IPS-18a (cell line): Measurements from ENCODE around the gene DHX9.
"Not testable (repeated sequence)": the region's sequence is repeated elsewhere in the genome, so short reads cannot be mapped to it uniquely, and the experiment has no call there.

Source experiments
- H3K27ac ChIP-seq: one replicate; pipeline ENCODE4 v1.5.1; 2013; ENCODE audit warnings: low read length
- H3K27me3 ChIP-seq: one replicate; pipeline ENCODE4 v1.6.1; 2013; ENCODE audit warnings: mild to moderate bottlenecking, low read length; ENCODE audit not compliant: control insufficient read depth, insufficient read depth
- H3K36me3 ChIP-seq: one replicate; pipeline ENCODE4 v1.6.1; 2013; ENCODE audit warnings: low read depth, low read length; ENCODE audit not compliant: control insufficient read depth
- H3K4me1 ChIP-seq: one replicate; pipeline ENCODE4 v1.6.1; 2013; ENCODE audit warnings: low read depth, low read length; ENCODE audit not compliant: control insufficient read depth
- H3K4me3 ChIP-seq: one replicate; pipeline ENCODE4 v1.5.1; 2013; ENCODE audit warnings: low read length
- H3K9ac ChIP-seq: one replicate; pipeline ENCODE4 v1.6.1; 2013; ENCODE audit warnings: mild to moderate bottlenecking, low read length, moderate library complexity
- H3K9me3 ChIP-seq: one replicate; pipeline ENCODE4 v1.6.1; 2013; ENCODE audit warnings: low read depth, low read length; ENCODE audit not compliant: control insufficient read depth

DHX9 gene

DNA sequence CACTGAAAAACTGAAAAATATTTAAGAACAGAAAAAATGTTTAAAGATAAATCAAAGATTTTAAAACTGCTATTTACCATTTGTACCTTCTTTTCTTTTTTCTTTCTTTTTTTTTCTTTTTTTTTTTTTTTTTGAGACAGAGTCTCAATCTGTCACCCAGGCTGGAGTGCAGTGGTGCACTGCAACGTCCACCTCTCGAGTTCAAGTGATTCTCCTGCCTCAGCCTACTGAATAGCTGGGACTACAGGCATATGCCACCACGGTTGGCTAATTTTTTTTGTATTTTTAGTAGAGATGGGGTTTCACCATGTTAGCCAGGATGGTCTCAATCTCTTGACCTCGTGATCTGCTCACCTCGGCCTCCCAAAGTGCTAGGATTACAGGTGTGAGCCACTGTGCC is 62.8 kb downstream of the DHX9 start:
- H3K4me3 ChIP-seq, H3K36me3 ChIP-seq, H3K9me3 ChIP-seq, H3K9ac ChIP-seq, H3K27ac ChIP-seq, H3K27me3 ChIP-seq, H3K4me1 ChIP-seq: not testable (repeated sequence)

DNA sequence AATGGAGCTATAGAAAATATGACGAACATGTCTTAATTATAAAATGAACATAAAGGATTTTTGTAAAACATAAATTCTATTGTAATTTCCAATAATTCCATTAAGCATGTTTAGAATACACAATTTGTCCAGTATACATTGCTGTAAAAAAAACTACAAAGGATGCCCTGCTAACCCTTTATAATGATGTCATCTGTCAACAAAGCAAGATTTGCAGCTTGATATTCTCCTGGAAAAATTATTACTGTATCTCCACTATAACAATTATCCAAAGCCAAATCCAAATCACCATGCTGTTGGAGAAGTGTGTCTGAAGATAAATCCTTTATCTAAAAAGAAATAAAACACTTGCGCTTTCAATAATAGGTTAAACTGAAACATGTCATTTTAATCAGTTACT is 66.2 kb downstream of the DHX9 start:
- Histone ChIP-seq H3K9me3 (no peaks in the 10 kb centered on the region), H3K4me1 (peaks cover 7% of the 10 kb centered on the region), H3K4me3 (no peak overlapping the region), H3K27ac (no peak overlapping the region), H3K36me3 (no peaks in the 10 kb centered on the region), H3K9ac (no peak overlapping the region), H3K27me3 (no peaks in the 10 kb centered on the region)

DNA sequence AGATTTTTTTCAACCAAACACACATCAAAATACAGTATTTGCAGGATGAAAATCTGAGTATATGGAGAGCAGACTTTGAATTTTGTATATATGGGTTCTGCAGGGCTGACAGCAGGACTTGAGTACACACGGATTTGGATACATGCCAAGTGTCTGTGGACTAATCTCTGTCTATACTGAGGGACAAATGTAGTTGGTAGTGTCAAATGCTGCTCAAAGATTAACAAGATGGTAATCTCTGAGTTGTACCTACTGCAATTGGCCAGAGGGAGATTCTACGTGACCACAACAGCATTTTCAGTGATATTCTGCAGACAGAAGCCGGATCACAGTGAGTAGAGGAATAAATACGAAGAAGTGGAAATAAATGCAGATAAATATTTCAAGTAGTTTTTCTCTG is 70.4 kb downstream of the DHX9 start:
- Histone ChIP-seq H3K36me3 (no peaks in the 10 kb centered on the region), H3K9me3 (no peaks in the 10 kb centered on the region), H3K27me3 (no peaks in the 10 kb centered on the region), H3K4me3 (no peak overlapping the region), H3K9ac (no peak overlapping the region), H3K27ac (no peak overlapping the region), H3K4me1 (peaks cover 10% of the 10 kb centered on the region)

DNA sequence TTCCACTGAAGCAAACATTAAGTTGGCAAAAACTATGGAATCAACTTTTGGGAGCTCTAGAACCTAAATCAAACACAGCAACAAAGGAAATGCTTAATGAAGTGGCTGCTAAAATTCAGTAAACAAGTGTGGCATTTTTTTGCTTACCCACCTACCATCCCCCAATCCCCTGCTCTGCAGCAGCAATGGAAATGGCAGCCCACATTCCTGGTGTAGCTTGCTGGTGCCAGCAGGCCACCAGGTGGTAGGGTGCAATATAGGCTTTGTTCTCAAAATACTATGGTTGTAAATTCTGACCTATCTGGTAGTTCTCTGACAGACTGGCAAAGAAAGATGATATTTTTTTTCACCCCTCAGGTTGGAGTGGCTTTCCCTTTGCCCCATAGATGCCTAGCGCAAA is 71.0 kb downstream of the DHX9 start:
- peak overlapping the region; percentile 24 for H3K27ac ChIP-seq

DNA sequence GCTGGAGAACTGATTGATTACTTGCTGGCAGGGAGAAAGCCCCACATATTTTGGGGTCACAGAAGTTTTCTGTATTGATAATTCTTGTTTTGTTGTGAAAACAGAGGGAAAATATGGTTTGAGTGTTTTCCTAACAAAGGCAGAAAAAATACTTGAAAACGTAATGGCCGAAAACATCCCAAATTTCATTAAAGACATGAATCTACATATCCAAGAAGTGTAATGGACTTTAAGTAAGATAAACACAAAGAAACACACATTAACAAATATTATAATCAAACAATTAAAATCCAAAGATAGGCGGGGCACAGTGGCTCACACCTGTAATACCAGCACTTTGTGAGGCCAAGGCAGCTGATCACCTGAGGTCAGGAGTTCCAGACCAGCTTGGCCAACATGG is 74.3 kb downstream of the DHX9 start:
- H3K4me1 ChIP-seq: peaks cover 10% of the 10 kb centered on the region
- H3K4me3 ChIP-seq: no peak overlapping the region
- H3K9me3 ChIP-seq: no peaks in the 10 kb centered on the region
- no peaks in the 10 kb centered on the region for H3K36me3 ChIP-seq
- H3K27me3 ChIP-seq: no peaks in the 10 kb centered on the region
- H3K9ac ChIP-seq: no peak overlapping the region
- H3K27ac ChIP-seq: no peak overlapping the region

More for the DNA sequence above, 71.0 kb downstream of the DHX9 start:
- peaks cover 10% of the 10 kb centered on the region for H3K4me1 ChIP-seq
- H3K9ac ChIP-seq: no peak overlapping the region
- no peaks in the 10 kb centered on the region for H3K36me3 ChIP-seq
- no peaks in the 10 kb centered on the region for H3K9me3 ChIP-seq
- no peaks in the 10 kb centered on the region for H3K27me3 ChIP-seq
- no peak overlapping the region for H3K4me3 ChIP-seq

DNA sequence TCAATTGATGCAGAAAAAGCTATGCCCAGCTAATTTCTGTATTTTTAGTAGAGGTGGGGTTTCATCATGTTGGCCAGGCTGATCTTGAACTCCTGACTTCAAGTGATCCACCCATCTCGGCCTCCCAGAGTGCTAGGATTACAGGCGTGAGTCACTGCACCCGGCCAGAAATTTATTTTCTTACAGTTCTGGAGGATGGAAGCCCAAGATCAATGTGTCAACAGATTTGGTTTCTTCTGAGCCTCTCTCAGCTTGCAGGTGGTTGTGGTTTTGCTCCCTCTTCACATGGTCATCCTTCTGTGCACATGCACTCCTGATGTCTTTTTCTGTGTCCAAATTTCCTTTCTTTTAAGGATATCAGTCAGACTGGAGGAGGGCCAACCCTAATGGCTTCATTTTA is 78.2 kb downstream of the DHX9 start:
- Histone ChIP-seq H3K27ac (no peak overlapping the region), H3K9ac (no peak overlapping the region), H3K4me3 (no peak overlapping the region), H3K4me1 (no peaks in the 10 kb centered on the region), H3K36me3 (no peaks in the 10 kb centered on the region), H3K27me3 (no peaks in the 10 kb centered on the region), H3K9me3 (no peaks in the 10 kb centered on the region)

DNA sequence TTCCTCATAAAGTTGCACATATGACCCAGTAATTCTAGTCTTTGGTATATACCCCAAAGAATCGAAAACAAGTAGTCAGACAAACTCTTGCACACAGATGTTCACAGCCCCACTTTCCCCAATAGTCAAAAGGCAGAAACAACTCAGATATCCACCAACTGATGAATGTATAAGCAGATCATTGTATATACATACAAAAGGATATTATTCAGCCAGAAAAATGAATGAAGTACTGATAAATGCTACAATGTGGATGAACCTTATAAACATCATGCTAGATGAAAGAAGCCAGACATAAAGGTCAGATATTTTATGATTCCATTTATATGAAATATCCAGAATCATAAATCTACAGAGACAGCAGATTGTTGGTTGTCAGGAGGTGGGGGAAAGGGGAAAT is 86.5 kb downstream of the DHX9 start:
- no peaks in the 10 kb centered on the region for H3K4me1 ChIP-seq
- H3K36me3 ChIP-seq: no peaks in the 10 kb centered on the region
- no peaks in the 10 kb centered on the region for H3K9me3 ChIP-seq
- no peak overlapping the region for H3K27ac ChIP-seq
- H3K4me3 ChIP-seq: no peak overlapping the region
- H3K9ac ChIP-seq: no peak overlapping the region
- no peaks in the 10 kb centered on the region for H3K27me3 ChIP-seq

DNA sequence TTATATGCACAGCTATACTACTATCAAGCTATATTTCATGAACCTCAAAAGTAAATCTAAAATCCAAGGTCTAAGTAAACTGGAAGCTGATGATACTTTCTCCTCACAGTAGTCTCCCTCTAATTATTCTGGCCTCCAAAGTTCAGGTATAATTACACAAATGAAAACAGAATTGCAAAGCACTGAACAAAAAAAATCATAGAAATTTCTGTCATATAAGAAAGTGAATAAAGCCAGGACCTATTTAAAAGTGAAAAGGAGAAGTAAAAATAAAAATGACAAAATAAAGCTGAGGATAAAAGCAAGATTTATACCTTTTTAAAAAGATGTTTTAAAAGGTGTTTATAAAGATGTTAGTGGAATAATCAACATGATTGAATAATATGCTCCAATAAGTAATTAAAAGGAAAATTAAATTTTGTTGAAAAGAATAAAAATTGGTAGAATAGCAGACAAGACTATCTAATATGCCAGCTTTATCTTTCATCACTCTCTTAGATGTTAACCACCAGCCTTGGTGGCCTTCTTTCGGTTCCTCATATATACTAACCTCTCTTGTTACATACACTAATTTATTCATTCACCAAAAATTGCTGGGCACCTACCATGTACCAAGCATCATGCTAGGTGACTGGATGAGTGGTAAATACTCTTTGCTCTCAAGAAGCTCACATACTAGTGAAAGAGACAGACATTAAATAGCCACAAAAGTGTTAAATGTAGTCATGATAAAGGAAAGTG is 88.7 kb downstream of the DHX9 start:
- H3K36me3 ChIP-seq: no peaks in the 10 kb centered on the region
- H3K4me3 ChIP-seq: no peak overlapping the region
- H3K4me1 ChIP-seq: no peaks in the 10 kb centered on the region
- H3K9me3 ChIP-seq: no peaks in the 10 kb centered on the region
- no peak overlapping the region for H3K27ac ChIP-seq
- H3K27me3 ChIP-seq: no peaks in the 10 kb centered on the region
- H3K9ac ChIP-seq: no peak overlapping the region

DNA sequence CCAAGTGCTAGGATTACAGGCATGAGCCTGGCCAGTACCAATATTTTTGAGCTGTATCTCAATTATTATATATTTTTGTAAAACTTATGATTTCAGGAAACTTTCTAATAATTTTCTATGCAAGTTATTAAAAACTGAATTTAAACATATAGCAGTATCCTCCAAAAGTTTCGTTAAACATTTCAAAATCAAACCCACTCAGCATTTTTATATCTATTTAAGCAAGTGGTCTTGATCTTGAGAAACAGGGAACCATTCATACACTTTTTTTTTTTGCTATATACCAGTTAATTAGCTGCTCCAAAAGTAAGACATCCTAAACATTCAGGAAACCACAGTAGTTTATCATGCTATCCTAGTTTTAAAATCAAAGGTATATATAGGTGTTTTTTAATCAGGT is 91.8 kb downstream of the DHX9 start:
- Histone ChIP-seq H3K9ac (no peak overlapping the region), H3K9me3 (no peaks in the 10 kb centered on the region), H3K27ac (no peak overlapping the region), H3K27me3 (no peaks in the 10 kb centered on the region), H3K4me1 (no peaks in the 10 kb centered on the region), H3K36me3 (no peaks in the 10 kb centered on the region), H3K4me3 (no peak overlapping the region)

DNA sequence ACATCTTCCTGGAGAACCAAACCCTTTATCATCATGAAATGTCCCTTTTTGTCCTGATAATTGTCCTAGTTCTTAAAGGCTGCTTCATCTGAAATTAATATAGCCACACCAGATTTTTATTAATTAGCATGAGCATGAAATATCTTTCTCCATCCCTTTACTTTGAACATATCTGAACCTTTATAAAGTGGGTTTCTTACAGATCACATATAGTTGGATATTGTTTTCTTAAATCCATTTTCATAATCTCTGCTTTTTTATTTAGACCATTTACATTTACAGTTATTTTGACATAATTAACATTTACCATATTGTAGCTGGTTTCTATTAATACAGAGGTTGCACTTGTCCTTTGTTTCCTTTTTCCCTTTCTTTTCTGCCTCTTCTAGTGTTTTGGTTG is 96.6 kb downstream of the DHX9 start:
- Histone ChIP-seq H3K4me1 (no peaks in the 10 kb centered on the region), H3K4me3 (no peak overlapping the region), H3K27me3 (no peaks in the 10 kb centered on the region), H3K27ac (no peak overlapping the region), H3K9ac (no peak overlapping the region), H3K9me3 (no peaks in the 10 kb centered on the region), H3K36me3 (no peaks in the 10 kb centered on the region)
